ENCODE measurements around the gene PLCB4.
"Not testable (repeated sequence)": the region's sequence is repeated elsewhere in the genome, so short reads cannot be mapped to it uniquely, and the experiment has no call there.

The PLCB4 gene

GRCh38 chr20:9367328-9367727, 298.4 kb downstream of the PLCB4 start:
- no peak for DNase-seq (ENCODE audit: low read depth)

- DNase-seq (ENCODE audit: low read depth), result no peak
Observed at GRCh38 chr20:9367746-9368145, 298.9 kb downstream of the PLCB4 start.

GRCh38 chr20:9368893-9369292, 300.0 kb downstream of the PLCB4 start:
- DNase-seq (ENCODE audit: low read depth), result no peak

GRCh38 chr20:9369557-9369956, 300.7 kb downstream of the PLCB4 start:
- DNase-seq (ENCODE audit: low read depth), result no peak

- DNase-seq (ENCODE audit: low read depth), result no peak
Observed at GRCh38 chr20:9374072-9374471, 305.2 kb downstream of the PLCB4 start.

GRCh38 chr20:9374480-9374879, 305.6 kb downstream of the PLCB4 start:
- no peak for DNase-seq (ENCODE audit: low read depth)

GRCh38 chr20:9375221-9375681, 306.4 kb downstream of the PLCB4 start:
- DNase-seq (ENCODE audit: low read depth), result no peak

GRCh38 chr20:9377007-9377406, 308.1 kb downstream of the PLCB4 start:
- DNase-seq (ENCODE audit: low read depth), result no peak

GRCh38 chr20:9385345-9386310, 316.7 kb downstream of the PLCB4 start:
- not testable (repeated sequence) for DNase-seq (ENCODE audit: low read depth)

GRCh38 chr20:9388160-9388812, 319.4 kb downstream of the PLCB4 start:
- DNase-seq (ENCODE audit: low read depth), result no peak

GRCh38 chr20:9388813-9389161, 319.9 kb downstream of the PLCB4 start:
- no peak for DNase-seq (ENCODE audit: low read depth)

- no peak for DNase-seq (ENCODE audit: low read depth)
Observed at GRCh38 chr20:9389346-9389745, 320.5 kb downstream of the PLCB4 start.

- DNase-seq (ENCODE audit: low read depth), result no peak
Observed at GRCh38 chr20:9390441-9390840, 321.6 kb downstream of the PLCB4 start.

GRCh38 chr20:9392892-9393857, 324.3 kb downstream of the PLCB4 start:
- DNase-seq (ENCODE audit: low read depth), result no peak

GRCh38 chr20:9395971-9396370, 327.1 kb downstream of the PLCB4 start:
- DNase-seq (ENCODE audit: low read depth), result no peak

- DNase-seq (ENCODE audit: low read depth), result no peak
Observed at GRCh38 chr20:9397928-9398327, 329.0 kb downstream of the PLCB4 start.

- no peak for DNase-seq (ENCODE audit: low read depth)
Observed at GRCh38 chr20:9398882-9399281, 330.0 kb downstream of the PLCB4 start.

- DNase-seq (ENCODE audit: low read depth), result no peak
Observed at GRCh38 chr20:9399322-9399721, 330.4 kb downstream of the PLCB4 start.

- no peak for DNase-seq (ENCODE audit: low read depth)
Observed at GRCh38 chr20:9400171-9401025, 331.5 kb downstream of the PLCB4 start.

GRCh38 chr20:9401371-9401770, 332.5 kb downstream of the PLCB4 start:
- DNase-seq (ENCODE audit: low read depth), result no peak

GRCh38 chr20:9402141-9402540, 333.3 kb downstream of the PLCB4 start:
- DNase-seq (ENCODE audit: low read depth), result no peak
